Fibroblast of mammary gland (primary cell): ENCODE measurements around the gene POGK.
"Not testable (repeated sequence)": the region's sequence is repeated elsewhere in the genome, so short reads cannot be mapped to it uniquely, and the experiment has no call there.

Experiments
- DNase-seq: peaks from one replicate; pipeline ENCODE4 v3.0.0-alpha.2; 2010; ENCODE audit warnings: low read depth
- H3K4me3 ChIP-seq: 2 replicates; pipeline ENCODE4 v1.5.1; 2011; ENCODE audit warnings: low read depth, mild to moderate bottlenecking, low read length, moderate library complexity; ENCODE audit not compliant: control insufficient read depth
- CTCF ChIP-seq: conservative IDR thresholded peaks from 2 replicates; pipeline ENCODE4 v1.5.1; 2011; ENCODE audit warnings: low read depth, low read length, inconsistent platforms; ENCODE audit not compliant: control insufficient read depth, insufficient read depth

POGK gene

GRCh38 chr1:166819974-166820373 is 19.3 kb upstream of the POGK start:
- DNase-seq: no peak
- TF ChIP-seq CTCF: no peak
- H3K4me3 ChIP-seq: no peak overlapping the region

- no peak for DNase-seq
These were observed 16.9 kb upstream of the POGK start for GRCh38 chr1:166822385-166822784.

GRCh38 chr1:166827426-166827825 is 11.8 kb upstream of the POGK start:
- no peak for TF ChIP-seq CTCF
- DNase-seq: no peak
- H3K4me3 ChIP-seq: no peak overlapping the region

More at GRCh38 chr1:166822385-166822784, 16.9 kb upstream of the POGK start:
- TF ChIP-seq CTCF: peak; percentile 43
- H3K4me3 ChIP-seq: no peak overlapping the region

- DNase-seq, H3K4me3 ChIP-seq: not testable (repeated sequence)
These were observed 9.5 kb upstream of the POGK start for GRCh38 chr1:166829762-166830161.

- no peak overlapping the region for H3K4me3 ChIP-seq
- TF ChIP-seq CTCF: no peak
- no peak for DNase-seq
These were observed 2.5 kb upstream of the POGK start for GRCh38 chr1:166836733-166837132.

GRCh38 chr1:166839600-166840308 is 479 bp downstream of the POGK start:
- H3K4me3 ChIP-seq: peak overlapping the region; percentile 59
- peak; percentile 22 for TF ChIP-seq CTCF
- peak; percentile 25 for DNase-seq

GRCh38 chr1:166840309-166841274 is 1.3 kb downstream of the POGK start:
- DNase-seq: no peak
- TF ChIP-seq CTCF: no peak
- H3K4me3 ChIP-seq: peak overlapping the region; percentile 59
